ENCODE results near the gene FREM1. TPM values are rescaled to one million over a fixed set of nuclear protein-coding genes. Genes with fewer than 3 reads are reported as not detected.

FREM1 gene
- total RNA-seq, 4 donors from 2014 or later, result 0.53 to 2.8 (median 1.5) TPM

DNA sequence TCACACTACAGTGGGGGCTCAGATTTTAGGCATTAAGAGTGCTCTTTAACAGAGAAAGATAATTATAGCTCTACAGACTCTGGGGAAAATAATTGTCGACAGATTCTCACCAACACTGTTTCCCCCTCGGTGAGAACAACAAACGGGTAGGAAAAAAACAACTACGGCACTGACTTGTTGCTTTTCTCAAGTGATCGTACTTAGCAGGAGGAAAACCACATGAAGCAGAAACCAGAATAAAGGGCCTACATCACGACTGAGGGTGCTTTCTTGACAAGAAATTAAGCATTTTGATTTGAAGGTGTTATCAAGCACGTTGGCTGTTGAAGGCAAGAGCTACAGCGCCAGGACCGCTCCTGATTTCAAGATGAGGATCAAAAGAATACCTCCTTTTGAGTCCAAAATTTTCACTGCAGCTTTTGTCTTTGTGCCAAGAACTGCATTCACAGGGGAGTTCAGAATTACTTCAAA lies 160.5 kb downstream of the FREM1 start:
- TF ChIP-seq CTCF (IDR thresholded peaks at IDR 0.05) (no peak), POLR2A (IDR thresholded peaks at IDR 0.05) (no peak)
- H3K4me3 ChIP-seq (ENCODE audit: low read depth, poor library complexity, severe bottlenecking), result no peak overlapping the region
- intact Hi-C loops (cut with DNase I; ENCODE audit: low total_unique reads), result no loop called here
- WGBS, 2 donors, result 41 to 43% methylated on average over 9 of the region's 9 CpGs
- no peak for DNase-seq (ENCODE audit: low spot score in 2 of 2)

DNA sequence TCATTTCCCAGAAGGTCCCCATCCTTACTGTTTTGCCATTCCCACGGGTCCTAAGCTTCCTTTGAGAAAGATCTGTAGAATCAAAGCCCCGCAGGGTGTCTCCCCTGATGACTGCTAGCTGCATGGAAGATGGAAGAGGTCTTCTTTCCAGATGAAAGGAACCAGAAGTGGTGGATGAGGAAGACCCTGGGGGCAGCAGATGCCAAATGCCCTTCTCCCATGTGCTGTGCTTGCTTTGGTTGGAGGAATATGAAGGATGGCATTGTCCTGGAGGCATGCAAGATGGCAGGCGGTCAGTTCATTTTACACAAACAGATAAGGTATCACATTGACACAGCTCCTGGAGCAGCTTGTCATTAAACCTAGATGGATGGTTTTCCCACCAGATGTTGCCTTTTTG lies 161.9 kb downstream of the FREM1 start:
- TF ChIP-seq CTCF (IDR thresholded peaks at IDR 0.05) (no peak), POLR2A (IDR thresholded peaks at IDR 0.05) (no peak)
- 90 to 91% methylated on average over 3 of the region's 3 CpGs for WGBS, 2 donors
- no peak overlapping the region for H3K4me3 ChIP-seq (ENCODE audit: low read depth, poor library complexity, severe bottlenecking)
- intact Hi-C loops (cut with DNase I; ENCODE audit: low total_unique reads), result no loop called here
- DNase-seq (ENCODE audit: low spot score in 2 of 2), result no peak

DNA sequence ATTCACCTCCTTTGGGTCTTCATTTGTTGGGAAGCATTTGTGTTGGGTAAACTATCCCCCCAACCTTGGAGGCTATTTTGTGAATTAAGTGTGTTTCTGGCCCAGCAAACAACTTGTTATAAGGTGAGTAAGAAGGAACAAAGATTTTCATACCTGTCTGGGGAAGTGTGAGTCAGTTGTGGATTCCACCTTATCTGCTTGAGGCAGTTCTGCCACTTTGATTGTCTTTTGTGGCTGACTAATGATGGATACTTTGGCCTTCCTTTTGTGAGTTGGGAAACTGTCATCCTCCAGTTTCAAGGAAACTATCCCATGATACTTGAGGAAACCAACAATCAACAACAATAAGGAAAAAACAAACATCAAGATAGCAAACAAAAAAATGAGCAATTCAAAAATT lies 163.1 kb downstream of the FREM1 start:
- no peak for DNase-seq (ENCODE audit: low spot score in 2 of 2)
- intact Hi-C loops (cut with DNase I; ENCODE audit: low total_unique reads), result no loop called here
- H3K4me3 ChIP-seq (ENCODE audit: low read depth, poor library complexity, severe bottlenecking), result no peak overlapping the region
- no peak for TF ChIP-seq CTCF (IDR thresholded peaks at IDR 0.05)
- no peak for TF ChIP-seq POLR2A (IDR thresholded peaks at IDR 0.05)

- 87 to 92% methylated on average over 3 of the region's 3 CpGs for WGBS, 2 donors
- TF ChIP-seq POLR2A (IDR thresholded peaks at IDR 0.05) (no peak), CTCF (IDR thresholded peaks at IDR 0.05) (no peak)
- DNase-seq (ENCODE audit: low spot score in 2 of 2), result no peak
- intact Hi-C loops (cut with DNase I; ENCODE audit: low total_unique reads), result no loop called here
- H3K4me3 ChIP-seq (ENCODE audit: low read depth, poor library complexity, severe bottlenecking), result no peak overlapping the region
Observed at GRCh38 chr9:14746626-14747025, 163.6 kb downstream of the FREM1 start.

DNA sequence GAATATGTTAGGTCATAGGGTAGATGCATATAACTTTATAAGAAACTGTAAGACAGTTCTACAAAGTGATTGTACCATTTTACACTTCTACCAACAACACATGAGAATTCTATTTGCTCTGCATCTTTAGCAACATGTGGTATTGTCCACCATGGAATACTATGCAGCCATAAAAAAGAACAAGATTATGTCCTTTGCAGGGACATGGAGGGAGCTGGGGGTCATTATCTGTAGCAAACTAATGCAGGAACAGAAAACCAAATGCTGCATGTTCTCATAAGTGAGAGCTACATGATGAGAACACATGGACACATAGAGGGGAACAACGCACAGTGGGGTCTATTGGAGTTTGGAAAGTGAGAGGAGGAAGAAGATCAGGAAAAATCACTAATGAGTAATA lies 165.5 kb downstream of the FREM1 start:
- intact Hi-C loops (cut with DNase I; ENCODE audit: low total_unique reads), result no loop called here
- no peak for TF ChIP-seq POLR2A (IDR thresholded peaks at IDR 0.05)
- no peak for TF ChIP-seq CTCF (IDR thresholded peaks at IDR 0.05)
- WGBS, 2 donors, result 92 to 96% methylated on average over 1 of the region's 1 CpG
- H3K4me3 ChIP-seq (ENCODE audit: low read depth, poor library complexity, severe bottlenecking), result no peak overlapping the region
- DNase-seq (ENCODE audit: low spot score in 2 of 2), result no peak

DNA sequence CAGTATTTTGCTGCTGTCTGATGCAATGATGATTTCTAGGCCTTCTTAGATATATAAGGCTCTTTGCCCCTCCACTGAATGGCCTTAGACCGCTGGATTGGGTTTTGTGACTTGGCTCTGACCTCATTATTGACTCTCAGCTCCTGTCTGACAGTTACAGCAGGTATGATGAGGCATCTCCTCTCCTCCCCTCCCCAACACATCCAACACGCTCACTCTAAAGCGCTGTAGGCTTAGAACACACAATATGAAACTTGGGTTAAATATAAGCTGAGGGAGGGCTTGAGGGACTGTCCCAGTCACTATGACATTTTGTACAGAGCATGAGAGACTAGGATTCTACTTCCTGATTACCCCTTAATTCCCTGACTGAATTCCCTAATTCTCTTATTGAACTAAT lies 168.9 kb downstream of the FREM1 start:
- DNase-seq (ENCODE audit: low spot score in 2 of 2), result no peak
- intact Hi-C loops (cut with DNase I; ENCODE audit: low total_unique reads), result no loop called here
- no peak for TF ChIP-seq CTCF (IDR thresholded peaks at IDR 0.05)
- TF ChIP-seq POLR2A (IDR thresholded peaks at IDR 0.05), result no peak
- whole genome bisulfite sequencing, 2 donors, result 92 to 93% methylated on average over 3 of the region's 3 CpGs
- H3K4me3 ChIP-seq (ENCODE audit: low read depth, poor library complexity, severe bottlenecking), result no peak overlapping the region
